Subcutaneous adipose tissue (tissue), 4 donors: Measurements from ENCODE around the gene SEC11A. TPM values are rescaled to one million over a fixed set of nuclear protein-coding genes. Genes with fewer than 3 reads are reported as not detected.

ENCODE experiments used
- total RNA-seq, 4 donors: library from RNA; depleted of rRNA; stranded (reverse); fragments of >200 nt; gene quantifications; one replicate each; pipeline ENCODE4 v1.1.0, GENCODE V29; 2016
- TF ChIP-seq, protein P1 (sequence below): fragments of 450-650 bp; IDR thresholded peaks from one replicate; pipeline ENCODE4 v1.5.1; 2016; ENCODE audit warnings: low read depth, mild to moderate bottlenecking, control low read depth, antibody characterized with exemption, moderate library complexity

Gene SEC11A
- total RNA-seq, 4 donors from 2014 or later: 185 to 250 (median 214) TPM

DNA sequence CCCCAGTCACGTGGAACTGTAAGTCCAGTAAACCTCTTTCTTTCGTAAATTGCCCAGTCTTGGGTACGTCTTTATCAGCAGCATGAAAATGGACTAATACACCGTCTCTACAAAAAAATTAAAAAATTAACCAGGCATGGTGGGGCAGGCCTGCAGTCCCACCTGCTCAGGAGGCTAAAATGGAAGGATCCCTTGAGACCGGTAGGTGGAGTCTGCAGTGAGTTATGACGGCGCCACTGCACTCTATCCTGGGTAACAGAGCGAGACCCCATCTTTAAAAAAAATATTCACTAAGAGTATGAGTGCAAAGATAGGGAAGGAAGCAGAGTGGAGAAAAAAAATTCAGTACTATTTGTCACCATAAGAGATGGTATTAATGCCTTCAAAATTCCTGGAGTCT lies 25.6 kb downstream of the SEC11A start:
- TF ChIP-seq, protein P1, sequence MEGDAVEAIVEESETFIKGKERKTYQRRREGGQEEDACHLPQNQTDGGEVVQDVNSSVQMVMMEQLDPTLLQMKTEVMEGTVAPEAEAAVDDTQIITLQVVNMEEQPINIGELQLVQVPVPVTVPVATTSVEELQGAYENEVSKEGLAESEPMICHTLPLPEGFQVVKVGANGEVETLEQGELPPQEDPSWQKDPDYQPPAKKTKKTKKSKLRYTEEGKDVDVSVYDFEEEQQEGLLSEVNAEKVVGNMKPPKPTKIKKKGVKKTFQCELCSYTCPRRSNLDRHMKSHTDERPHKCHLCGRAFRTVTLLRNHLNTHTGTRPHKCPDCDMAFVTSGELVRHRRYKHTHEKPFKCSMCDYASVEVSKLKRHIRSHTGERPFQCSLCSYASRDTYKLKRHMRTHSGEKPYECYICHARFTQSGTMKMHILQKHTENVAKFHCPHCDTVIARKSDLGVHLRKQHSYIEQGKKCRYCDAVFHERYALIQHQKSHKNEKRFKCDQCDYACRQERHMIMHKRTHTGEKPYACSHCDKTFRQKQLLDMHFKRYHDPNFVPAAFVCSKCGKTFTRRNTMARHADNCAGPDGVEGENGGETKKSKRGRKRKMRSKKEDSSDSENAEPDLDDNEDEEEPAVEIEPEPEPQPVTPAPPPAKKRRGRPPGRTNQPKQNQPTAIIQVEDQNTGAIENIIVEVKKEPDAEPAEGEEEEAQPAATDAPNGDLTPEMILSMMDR: no peak

GRCh38 chr15:84689858-84690257 lies 26.1 kb downstream of the SEC11A start:
- TF ChIP-seq, protein P1: no peak

DNA sequence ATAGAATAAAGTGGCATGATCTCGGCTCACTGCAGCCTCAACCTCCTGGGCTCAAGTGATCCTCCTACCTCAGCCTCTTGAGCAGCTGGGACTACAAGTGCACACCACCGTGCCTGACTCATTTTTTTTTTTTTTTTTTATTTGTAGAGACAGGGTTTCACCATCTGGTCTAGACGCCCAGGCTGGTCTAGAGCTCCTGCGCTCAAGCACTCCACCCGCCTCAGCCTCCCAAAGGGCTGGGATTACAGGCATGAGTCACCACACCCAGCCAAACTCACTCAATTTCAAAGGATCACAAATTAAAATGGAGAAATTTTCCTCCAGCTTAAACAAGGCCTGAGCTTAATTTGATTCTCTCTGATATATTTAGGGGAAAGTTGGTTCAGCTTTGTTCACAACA lies 30.6 kb downstream of the SEC11A start:
- TF ChIP-seq, protein P1: no peak

DNA sequence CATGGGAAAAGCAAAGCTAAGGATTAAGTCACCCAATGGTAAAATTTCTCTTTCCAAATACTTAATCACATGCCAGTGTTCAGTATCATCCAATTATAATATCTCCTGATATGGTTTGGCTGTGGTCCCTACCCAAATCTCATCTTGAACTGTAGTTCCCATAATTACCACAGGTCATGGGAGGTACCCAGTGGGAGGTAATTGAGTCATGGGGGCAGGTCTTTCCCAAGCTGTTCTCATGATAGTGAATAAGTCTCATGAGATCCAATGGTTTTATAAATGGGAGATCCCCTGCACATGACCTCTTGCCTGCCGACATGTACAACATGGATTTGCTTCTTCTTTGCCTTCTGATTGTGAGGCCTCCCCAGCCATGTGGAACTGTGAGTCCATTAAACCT lies 31.8 kb downstream of the SEC11A start:
- TF ChIP-seq, protein P1: no peak

GRCh38 chr15:84681831-84682230 lies 34.1 kb downstream of the SEC11A start:
- TF ChIP-seq, protein P1: no peak

- TF ChIP-seq, protein P1: no peak
Observed at GRCh38 chr15:84671211-84671610, 44.7 kb downstream of the SEC11A start.

DNA sequence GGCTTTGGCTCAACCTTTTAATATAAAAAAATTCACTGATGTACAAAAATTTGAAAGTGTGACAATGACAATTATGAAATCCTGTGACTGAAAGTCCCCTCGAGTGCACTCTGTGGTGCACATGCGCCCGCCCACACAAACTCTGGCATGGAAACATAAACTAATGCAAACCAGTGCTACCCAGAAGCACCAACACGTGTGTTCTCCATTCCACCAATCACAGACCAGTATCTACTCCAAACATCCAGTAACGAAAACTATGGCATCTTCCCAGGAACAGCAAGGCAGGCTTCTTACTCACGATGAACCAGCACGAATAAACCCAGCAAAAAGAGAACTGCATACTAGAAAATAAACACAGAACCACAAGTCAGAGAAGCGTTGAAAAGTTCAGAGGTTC lies 46.2 kb downstream of the SEC11A start:
- TF ChIP-seq, protein P1: no peak
